Measurements from ENCODE around the gene ETF1. TPM values are rescaled to one million over a fixed set of nuclear protein-coding genes. Genes with fewer than 3 reads are reported as not detected.

The ETF1 gene
- total and polyA plus RNA-seq, 9 of the 15 experiments (the other 6 are each of a cell fraction or from before 2014, with no cell fraction given) = 53.7 to 209 (median 164) TPM

DNA sequence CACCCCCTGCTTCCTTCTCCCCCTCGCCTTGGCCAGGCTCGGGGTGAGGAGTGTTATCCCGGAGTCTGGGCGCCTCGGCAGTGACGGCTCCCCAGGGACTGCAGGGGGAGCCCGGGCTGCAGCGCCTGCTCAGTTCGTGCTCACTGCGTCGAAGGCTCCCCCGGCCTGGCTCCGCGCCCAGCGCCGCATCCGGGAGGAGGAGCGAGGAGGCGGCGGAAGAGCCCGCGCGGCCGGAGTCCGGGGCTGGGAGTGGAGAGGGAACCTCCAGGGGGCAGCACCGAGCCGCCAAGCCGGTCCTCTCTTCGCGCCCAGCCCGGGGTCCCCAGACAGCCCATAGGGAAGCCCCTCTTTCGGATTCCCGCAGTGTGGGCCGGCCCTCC, 79.0 kb downstream of the ETF1 start (continued):
- TF ChIP-seq, protein P1, sequence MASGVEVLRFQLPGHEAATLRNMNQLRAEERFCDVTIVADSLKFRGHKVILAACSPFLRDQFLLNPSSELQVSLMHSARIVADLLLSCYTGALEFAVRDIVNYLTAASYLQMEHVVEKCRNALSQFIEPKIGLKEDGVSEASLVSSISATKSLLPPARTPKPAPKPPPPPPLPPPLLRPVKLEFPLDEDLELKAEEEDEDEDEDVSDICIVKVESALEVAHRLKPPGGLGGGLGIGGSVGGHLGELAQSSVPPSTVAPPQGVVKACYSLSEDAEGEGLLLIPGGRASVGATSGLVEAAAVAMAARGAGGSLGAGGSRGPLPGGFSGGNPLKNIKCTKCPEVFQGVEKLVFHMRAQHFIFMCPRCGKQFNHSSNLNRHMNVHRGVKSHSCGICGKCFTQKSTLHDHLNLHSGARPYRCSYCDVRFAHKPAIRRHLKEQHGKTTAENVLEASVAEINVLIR (CRISPR knock-in tag; IDR thresholded peaks at IDR 0.05) = peak; percentile 46
- TF ChIP-seq, protein P2, sequence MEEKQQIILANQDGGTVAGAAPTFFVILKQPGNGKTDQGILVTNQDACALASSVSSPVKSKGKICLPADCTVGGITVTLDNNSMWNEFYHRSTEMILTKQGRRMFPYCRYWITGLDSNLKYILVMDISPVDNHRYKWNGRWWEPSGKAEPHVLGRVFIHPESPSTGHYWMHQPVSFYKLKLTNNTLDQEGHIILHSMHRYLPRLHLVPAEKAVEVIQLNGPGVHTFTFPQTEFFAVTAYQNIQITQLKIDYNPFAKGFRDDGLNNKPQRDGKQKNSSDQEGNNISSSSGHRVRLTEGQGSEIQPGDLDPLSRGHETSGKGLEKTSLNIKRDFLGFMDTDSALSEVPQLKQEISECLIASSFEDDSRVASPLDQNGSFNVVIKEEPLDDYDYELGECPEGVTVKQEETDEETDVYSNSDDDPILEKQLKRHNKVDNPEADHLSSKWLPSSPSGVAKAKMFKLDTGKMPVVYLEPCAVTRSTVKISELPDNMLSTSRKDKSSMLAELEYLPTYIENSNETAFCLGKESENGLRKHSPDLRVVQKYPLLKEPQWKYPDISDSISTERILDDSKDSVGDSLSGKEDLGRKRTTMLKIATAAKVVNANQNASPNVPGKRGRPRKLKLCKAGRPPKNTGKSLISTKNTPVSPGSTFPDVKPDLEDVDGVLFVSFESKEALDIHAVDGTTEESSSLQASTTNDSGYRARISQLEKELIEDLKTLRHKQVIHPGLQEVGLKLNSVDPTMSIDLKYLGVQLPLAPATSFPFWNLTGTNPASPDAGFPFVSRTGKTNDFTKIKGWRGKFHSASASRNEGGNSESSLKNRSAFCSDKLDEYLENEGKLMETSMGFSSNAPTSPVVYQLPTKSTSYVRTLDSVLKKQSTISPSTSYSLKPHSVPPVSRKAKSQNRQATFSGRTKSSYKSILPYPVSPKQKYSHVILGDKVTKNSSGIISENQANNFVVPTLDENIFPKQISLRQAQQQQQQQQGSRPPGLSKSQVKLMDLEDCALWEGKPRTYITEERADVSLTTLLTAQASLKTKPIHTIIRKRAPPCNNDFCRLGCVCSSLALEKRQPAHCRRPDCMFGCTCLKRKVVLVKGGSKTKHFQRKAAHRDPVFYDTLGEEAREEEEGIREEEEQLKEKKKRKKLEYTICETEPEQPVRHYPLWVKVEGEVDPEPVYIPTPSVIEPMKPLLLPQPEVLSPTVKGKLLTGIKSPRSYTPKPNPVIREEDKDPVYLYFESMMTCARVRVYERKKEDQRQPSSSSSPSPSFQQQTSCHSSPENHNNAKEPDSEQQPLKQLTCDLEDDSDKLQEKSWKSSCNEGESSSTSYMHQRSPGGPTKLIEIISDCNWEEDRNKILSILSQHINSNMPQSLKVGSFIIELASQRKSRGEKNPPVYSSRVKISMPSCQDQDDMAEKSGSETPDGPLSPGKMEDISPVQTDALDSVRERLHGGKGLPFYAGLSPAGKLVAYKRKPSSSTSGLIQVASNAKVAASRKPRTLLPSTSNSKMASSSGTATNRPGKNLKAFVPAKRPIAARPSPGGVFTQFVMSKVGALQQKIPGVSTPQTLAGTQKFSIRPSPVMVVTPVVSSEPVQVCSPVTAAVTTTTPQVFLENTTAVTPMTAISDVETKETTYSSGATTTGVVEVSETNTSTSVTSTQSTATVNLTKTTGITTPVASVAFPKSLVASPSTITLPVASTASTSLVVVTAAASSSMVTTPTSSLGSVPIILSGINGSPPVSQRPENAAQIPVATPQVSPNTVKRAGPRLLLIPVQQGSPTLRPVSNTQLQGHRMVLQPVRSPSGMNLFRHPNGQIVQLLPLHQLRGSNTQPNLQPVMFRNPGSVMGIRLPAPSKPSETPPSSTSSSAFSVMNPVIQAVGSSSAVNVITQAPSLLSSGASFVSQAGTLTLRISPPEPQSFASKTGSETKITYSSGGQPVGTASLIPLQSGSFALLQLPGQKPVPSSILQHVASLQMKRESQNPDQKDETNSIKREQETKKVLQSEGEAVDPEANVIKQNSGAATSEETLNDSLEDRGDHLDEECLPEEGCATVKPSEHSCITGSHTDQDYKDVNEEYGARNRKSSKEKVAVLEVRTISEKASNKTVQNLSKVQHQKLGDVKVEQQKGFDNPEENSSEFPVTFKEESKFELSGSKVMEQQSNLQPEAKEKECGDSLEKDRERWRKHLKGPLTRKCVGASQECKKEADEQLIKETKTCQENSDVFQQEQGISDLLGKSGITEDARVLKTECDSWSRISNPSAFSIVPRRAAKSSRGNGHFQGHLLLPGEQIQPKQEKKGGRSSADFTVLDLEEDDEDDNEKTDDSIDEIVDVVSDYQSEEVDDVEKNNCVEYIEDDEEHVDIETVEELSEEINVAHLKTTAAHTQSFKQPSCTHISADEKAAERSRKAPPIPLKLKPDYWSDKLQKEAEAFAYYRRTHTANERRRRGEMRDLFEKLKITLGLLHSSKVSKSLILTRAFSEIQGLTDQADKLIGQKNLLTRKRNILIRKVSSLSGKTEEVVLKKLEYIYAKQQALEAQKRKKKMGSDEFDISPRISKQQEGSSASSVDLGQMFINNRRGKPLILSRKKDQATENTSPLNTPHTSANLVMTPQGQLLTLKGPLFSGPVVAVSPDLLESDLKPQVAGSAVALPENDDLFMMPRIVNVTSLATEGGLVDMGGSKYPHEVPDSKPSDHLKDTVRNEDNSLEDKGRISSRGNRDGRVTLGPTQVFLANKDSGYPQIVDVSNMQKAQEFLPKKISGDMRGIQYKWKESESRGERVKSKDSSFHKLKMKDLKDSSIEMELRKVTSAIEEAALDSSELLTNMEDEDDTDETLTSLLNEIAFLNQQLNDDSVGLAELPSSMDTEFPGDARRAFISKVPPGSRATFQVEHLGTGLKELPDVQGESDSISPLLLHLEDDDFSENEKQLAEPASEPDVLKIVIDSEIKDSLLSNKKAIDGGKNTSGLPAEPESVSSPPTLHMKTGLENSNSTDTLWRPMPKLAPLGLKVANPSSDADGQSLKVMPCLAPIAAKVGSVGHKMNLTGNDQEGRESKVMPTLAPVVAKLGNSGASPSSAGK (IDR thresholded peaks at IDR 0.05) = peak; percentile 85
- TF ChIP-seq KLF10 (CRISPR knock-in tag; IDR thresholded peaks at IDR 0.05) = no peak
- TF ChIP-seq, protein P3, sequence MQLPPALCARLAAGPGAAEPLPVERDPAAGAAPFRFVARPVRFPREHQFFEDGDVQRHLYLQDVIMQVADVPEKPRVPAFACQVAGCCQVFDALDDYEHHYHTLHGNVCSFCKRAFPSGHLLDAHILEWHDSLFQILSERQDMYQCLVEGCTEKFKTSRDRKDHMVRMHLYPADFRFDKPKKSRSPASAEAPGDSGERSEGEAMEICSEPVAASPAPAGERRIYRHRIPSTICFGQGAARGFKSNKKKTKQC (CRISPR knock-in tag; IDR thresholded peaks at IDR 0.05) = peak; percentile 90
- TF ChIP-seq SIRT6 (IDR thresholded peaks at IDR 0.05; ENCODE audit: low read depth, low read length) = no peak
- TF ChIP-seq KAT8 (IDR thresholded peaks at IDR 0.05; ENCODE audit: low read depth) = no peak
- TF ChIP-seq CHD2 (IDR thresholded peaks at IDR 0.05; ENCODE audit: low read depth, low read length) = 0 out of 2 replicates have a peak, but pooled peaks have one; percentile 8
- TF ChIP-seq FOXJ2 (tag; IDR thresholded peaks at IDR 0.05) = 0 out of 2 replicates have a peak, but pooled peaks have one; percentile 27
- no peak for TF ChIP-seq ZNF146 (CRISPR knock-in tag; IDR thresholded peaks at IDR 0.05; ENCODE audit: unreplicated experiment)
- TF ChIP-seq SRSF9 (IDR thresholded peaks at IDR 0.05; ENCODE audit: borderline replicate concordance, low read depth, low read length) = no peak
- peak; percentile 26 for TF ChIP-seq HNRNPK (IDR thresholded peaks at IDR 0.05; ENCODE audit: low read depth, low read length, poor library complexity, severe bottlenecking)
- peak; percentile 70 for TF ChIP-seq ZNF766 (CRISPR knock-in tag; conservative IDR thresholded peaks at IDR 0.05)
- no peak for TF ChIP-seq CBFA2T3 (IDR thresholded peaks at IDR 0.05)
- no peak for TF ChIP-seq SLC30A9 (CRISPR knock-in tag; IDR thresholded peaks at IDR 0.05)
- no peak for TF ChIP-seq NCOA2 (IDR thresholded peaks at IDR 0.05; ENCODE audit: partially characterized antibody in 2 of 2)
- TF ChIP-seq ASH1L (IDR thresholded peaks at IDR 0.05; ENCODE audit: borderline replicate concordance, low read depth, partially characterized antibody) = no peak
- peak; percentile 65 for TF ChIP-seq NFIX (CRISPR knock-in tag; IDR thresholded peaks at IDR 0.05; ENCODE audit: low read depth)
- no peak for TF ChIP-seq NCOR1 (IDR thresholded peaks at IDR 0.05)
